Measurements from ENCODE around the gene PIEZO1. TPM values are rescaled to one million over a fixed set of nuclear protein-coding genes. Genes with fewer than 3 reads are reported as not detected.

Gene PIEZO1
- total RNA-seq, 1 experiment from 2014 or later = 224 TPM

DNA sequence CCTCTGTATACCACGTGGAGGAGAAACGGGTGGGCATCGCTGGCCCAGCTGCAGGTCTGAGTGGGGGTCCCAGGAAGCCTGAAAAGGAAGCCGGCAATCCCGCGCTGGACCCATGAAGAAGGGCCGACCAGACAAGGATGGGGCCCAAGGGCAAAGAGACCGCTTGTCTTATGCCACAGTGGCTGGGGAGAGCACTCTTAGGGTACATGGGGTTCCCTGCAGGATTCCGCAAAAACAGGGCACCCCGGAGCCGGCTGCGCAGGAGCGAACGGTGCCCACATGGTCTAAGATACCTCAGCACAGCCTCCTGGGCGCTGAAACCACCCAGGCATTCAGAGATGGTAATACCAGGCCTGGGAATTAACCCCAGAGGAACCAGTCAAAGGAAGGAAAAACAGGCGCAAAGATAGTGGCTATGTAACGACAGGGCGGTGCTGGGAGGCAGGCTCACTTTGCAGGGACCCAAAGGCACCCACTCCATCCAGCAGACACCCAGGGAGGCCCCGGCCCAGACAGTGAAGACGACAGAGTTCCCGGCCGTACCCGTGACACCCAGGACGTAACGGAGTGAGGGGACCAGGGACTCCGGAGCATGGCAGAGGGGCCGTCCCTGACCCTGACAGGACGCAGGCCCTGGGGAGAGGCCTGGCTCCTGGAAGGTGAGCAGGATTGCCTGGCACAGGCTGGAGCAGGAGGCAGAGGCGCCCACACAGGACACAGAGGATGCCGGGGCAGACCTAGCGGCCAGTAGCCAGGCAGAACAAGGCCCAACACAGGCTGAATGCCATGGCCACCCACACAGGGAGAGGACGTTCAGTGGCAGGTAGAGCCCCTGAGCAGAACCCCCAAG is 10.3 kb downstream of the PIEZO1 start:
- intact Hi-C loops (cut with micrococcal nuclease) = no loop called here
- RAD21 ChIA-PET (ENCODE audit: low non-redundant PET in 1 of 2, low total read pairs in 2 of 2, uncharacterized antibody in 2 of 2, unreplicated experiment in 2 of 2) = no interaction called here
- no peaks in the 10 kb centered on the region for H3K9me3 ChIP-seq (ENCODE audit: control insufficient read depth in 1 of 2, insufficient read depth in 1 of 2, low read depth in 1 of 2, low read length in 2 of 2)

More for the DNA sequence above, 10.3 kb downstream of the PIEZO1 start:
- 0 out of 2 replicates have a peak overlapping the region, but pooled peaks have one; percentile 26 for H3K9ac ChIP-seq (ENCODE audit: low read length)
- no peak overlapping the region for H3K4me3 ChIP-seq (replicated peaks in 1 of 2; ENCODE audit: low read depth in 1 of 2, low read length in 2 of 2)
- peaks cover 48 to 61% of the 10 kb centered on the region in 2 experiments for H3K4me1 ChIP-seq (ENCODE audit: control insufficient read depth in 1 of 2, insufficient read depth in 2 of 2, low read length in 2 of 2)
- DNase-seq (ENCODE audit: low read depth, low spot score) (no peak), ATAC-seq (no peak)
- H3K27me3 ChIP-seq (ENCODE audit: insufficient read depth, low read length) = no peaks in the 10 kb centered on the region
- no TSS peak for BruUV-seq (replicated peaks)
- H3K9me2 ChIP-seq (ENCODE audit: insufficient read depth) = no peaks in the 10 kb centered on the region
- H2AFZ ChIP-seq (ENCODE audit: low read depth, low read length, poor library complexity, severe bottlenecking) = no peak overlapping the region
- peak overlapping the region; percentile 33; the same call in 1 of the 2 replicates for H3K27ac ChIP-seq (ENCODE audit: low read depth, low read length)
- peaks cover 19% of the 10 kb centered on the region; the same call in 1 of the 2 replicates for H4K20me1 ChIP-seq (ENCODE audit: insufficient read depth)
- CTCF ChIA-PET = interaction anchor here (1.1 to 2.0 kb wide), 2 partner anchors 10 to 37 kb away, joined by 6 to 8 read pairs; partner anchors contain the start of gene PIEZO1
- POLR2A ChIA-PET = interaction anchor here (0.9 to 3.2 kb wide), 3 partner anchors 10 to 112 kb away, joined by 3 to 18 read pairs (median 3); partner anchors contain the start of genes MVD and PIEZO1
- no peak for TF ChIP-seq ZNF274 (IDR thresholded peaks at IDR 0.05; ENCODE audit: low read depth, low read length)
- no peak for TF ChIP-seq ZFX (IDR thresholded peaks at IDR 0.05)
- no peak for TF ChIP-seq EZH2phosphoT487 (IDR thresholded peaks at IDR 0.05; ENCODE audit: borderline replicate concordance)
- TF ChIP-seq POLR2AphosphoS5 (IDR thresholded peaks at IDR 0.05; ENCODE audit: low read depth, low read length) = no peak
- TF ChIP-seq TCF7L2 (IDR thresholded peaks at IDR 0.05; ENCODE audit: borderline replicate concordance, extremely low read depth, insufficient read depth, insufficient read length) = no peak
- TF ChIP-seq EGR1 (IDR thresholded peaks at IDR 0.05; ENCODE audit: low read depth) = no peak
- TF ChIP-seq REST (IDR thresholded peaks at IDR 0.05; ENCODE audit: low read depth) = no peak
- no peak for TF ChIP-seq SP1 (IDR thresholded peaks at IDR 0.05; ENCODE audit: low read depth)
- TF ChIP-seq CEBPB (IDR thresholded peaks at IDR 0.05; ENCODE audit: low read depth) = no peak
- no peak for TF ChIP-seq EZH2 (IDR thresholded peaks at IDR 0.05)
- no peak for TF ChIP-seq SRF (IDR thresholded peaks at IDR 0.05; ENCODE audit: low read depth)
- no peak for TF ChIP-seq SIN3A (IDR thresholded peaks at IDR 0.05; ENCODE audit: low read depth)
- TF ChIP-seq, protein P1, sequence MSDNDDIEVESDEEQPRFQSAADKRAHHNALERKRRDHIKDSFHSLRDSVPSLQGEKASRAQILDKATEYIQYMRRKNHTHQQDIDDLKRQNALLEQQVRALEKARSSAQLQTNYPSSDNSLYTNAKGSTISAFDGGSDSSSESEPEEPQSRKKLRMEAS (IDR thresholded peaks at IDR 0.05) = no peak
- no peak for TF ChIP-seq RAD21 (IDR thresholded peaks at IDR 0.05; ENCODE audit: low read depth)
- no peak for TF ChIP-seq ELF1 (IDR thresholded peaks at IDR 0.05; ENCODE audit: borderline replicate concordance, low read depth)
- TF ChIP-seq, protein P2, sequence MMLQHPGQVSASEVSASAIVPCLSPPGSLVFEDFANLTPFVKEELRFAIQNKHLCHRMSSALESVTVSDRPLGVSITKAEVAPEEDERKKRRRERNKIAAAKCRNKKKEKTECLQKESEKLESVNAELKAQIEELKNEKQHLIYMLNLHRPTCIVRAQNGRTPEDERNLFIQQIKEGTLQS (IDR thresholded peaks at IDR 0.05) = no peak
- peaks cover 99% of the 10 kb centered on the region for H3K79me2 ChIP-seq (ENCODE audit: insufficient read depth, low read length)
- H3K36me3 ChIP-seq (ENCODE audit: control insufficient read depth in 1 of 2, insufficient read depth in 2 of 2, low read length in 2 of 2) = peaks cover 0 to 14% of the 10 kb centered on the region in 2 experiments; a peak in 1 of 4 replicates
- H3K4me2 ChIP-seq (ENCODE audit: low read length) = peak overlapping the region; percentile 34

All from HCT116 (cell line).